Measurements from ENCODE around the gene HNRNPL.
"Not testable (repeated sequence)": the region's sequence is repeated elsewhere in the genome, so short reads cannot be mapped to it uniquely, and the experiment has no call there.

The HNRNPL gene

GRCh38 chr19:38843175-38843758 lies 6.5 kb downstream of the HNRNPL start:
- DNase-seq: no peak

GRCh38 chr19:38842439-38843174 lies 7.2 kb downstream of the HNRNPL start:
- DNase-seq: no peak

GRCh38 chr19:38841787-38842438 lies 7.9 kb downstream of the HNRNPL start:
- DNase-seq: no peak

- no peak for DNase-seq
These were observed 8.5 kb downstream of the HNRNPL start for GRCh38 chr19:38841180-38841766.

GRCh38 chr19:38840583-38840968 lies 9.2 kb downstream of the HNRNPL start:
- DNase-seq: no peak

- no peak for DNase-seq
These were observed 9.8 kb downstream of the HNRNPL start for GRCh38 chr19:38839816-38840582.

- DNase-seq: no peak
These were observed 10.6 kb downstream of the HNRNPL start for GRCh38 chr19:38838986-38839761.

- DNase-seq: no peak
These were observed 11.4 kb downstream of the HNRNPL start for GRCh38 chr19:38838208-38838985.

GRCh38 chr19:38837656-38838121 lies 12.1 kb downstream of the HNRNPL start:
- no peak for DNase-seq

- no peak for DNase-seq
These were observed 12.7 kb downstream of the HNRNPL start for GRCh38 chr19:38836983-38837626.

- no peak for DNase-seq
These were observed 13.4 kb downstream of the HNRNPL start for GRCh38 chr19:38836159-38836982.

- DNase-seq: no peak
These were observed 15.2 kb downstream of the HNRNPL start for GRCh38 chr19:38834590-38834989.

- no peak for DNase-seq
These were observed 15.7 kb downstream of the HNRNPL start for GRCh38 chr19:38834104-38834490.

GRCh38 chr19:38833092-38833425 lies 16.7 kb downstream of the HNRNPL start:
- no peak for DNase-seq

- DNase-seq: no peak
These were observed 18.6 kb downstream of the HNRNPL start for GRCh38 chr19:38831142-38831605.

GRCh38 chr19:38830039-38830733 lies 19.6 kb downstream of the HNRNPL start:
- no peak for DNase-seq

- DNase-seq: not testable (repeated sequence)
These were observed 20.6 kb downstream of the HNRNPL start for GRCh38 chr19:38829203-38829602.

- no peak for DNase-seq
These were observed 22.8 kb downstream of the HNRNPL start for GRCh38 chr19:38826856-38827551.

- not testable (repeated sequence) for DNase-seq
These were observed 23.9 kb downstream of the HNRNPL start for GRCh38 chr19:38825936-38826335.
